Natural killer cell (primary cell): ENCODE results near the gene BMP6. TPM values are rescaled to one million over a fixed set of nuclear protein-coding genes. Genes with fewer than 3 reads are reported as not detected.

ENCODE experiments used
- ATAC-seq, 3 donors: fragments of 150-1000 bp in 2 of 3; fragments of 200-7000 bp in 1 of 3; cut with Tn5 transposase; 1 replicate in 1 of 3; 2 replicates in 2 of 3; pipeline ENCODE4 v1.10.0; 2021; ENCODE audit warnings: mild to moderate bottlenecking in 2 of 3, moderate library complexity in 2 of 3
- DNase-seq, 2 donors: peaks; one replicate each; pipeline versions ENCODE4 v3.0.0 to v3.0.0-alpha.2; 2013 to 2021; ENCODE audit warnings: mixed read lengths in 1 of 2
- H3K27ac ChIP-seq: one replicate; pipeline ENCODE4 v1.5.1; 2013; ENCODE audit warnings: mild to moderate bottlenecking, low read length
- H3K27me3 ChIP-seq: one replicate; pipeline ENCODE4 v1.6.1; 2013; ENCODE audit warnings: low read length; ENCODE audit not compliant: control insufficient read depth, insufficient read depth
- H3K36me3 ChIP-seq: one replicate; pipeline ENCODE4 v1.6.1; 2013; ENCODE audit warnings: low read length; ENCODE audit not compliant: control insufficient read depth, insufficient read depth
- H3K4me1 ChIP-seq: one replicate; pipeline ENCODE4 v1.6.1; 2013; ENCODE audit warnings: low read length; ENCODE audit not compliant: control insufficient read depth, insufficient read depth
- H3K4me3 ChIP-seq: one replicate; pipeline ENCODE4 v1.5.1; 2013; ENCODE audit warnings: low read length
- H3K9me3 ChIP-seq: one replicate; pipeline ENCODE4 v1.6.1; 2013; ENCODE audit warnings: low read length; ENCODE audit not compliant: control insufficient read depth, insufficient read depth
- H3K27ac Mint-ChIP-seq, 2 donors: one replicate each; pipeline ENCODE4 v1.8.0; 2022; ENCODE audit warnings: mild to moderate bottlenecking in 2 of 2, mixed read lengths in 2 of 2, moderate library complexity in 1 of 2
- H3K27me3 Mint-ChIP-seq, 2 donors: one replicate each; pipeline ENCODE4 v1.8.0; 2022; ENCODE audit warnings: low read depth in 2 of 2, mixed read lengths in 2 of 2
- H3K36me3 Mint-ChIP-seq: one replicate; pipeline ENCODE4 v1.8.0; 2022; ENCODE audit warnings: mixed read lengths
- H3K4me1 Mint-ChIP-seq, 2 donors: one replicate each; pipeline ENCODE4 v1.8.0; 2022; ENCODE audit warnings: mixed read lengths in 2 of 2
- H3K4me3 Mint-ChIP-seq: one replicate; pipeline ENCODE4 v1.8.0; 2022; ENCODE audit warnings: mild to moderate bottlenecking, moderate library complexity, mixed read lengths
- H3K9me3 Mint-ChIP-seq, 2 donors: one replicate each; pipeline ENCODE4 v1.8.0; 2022; ENCODE audit warnings: mixed read lengths in 2 of 2
- WGBS: methylation state at CpG from one replicate; pipeline ENCODE4 v1.1.7; 2013; ENCODE audit warnings: missing lambda C conversion rate; ENCODE audit not compliant: insufficient coverage; 5-methylcytosine and 5-hydroxymethylcytosine counted together
- intact Hi-C: fragments of 100-400 bp; cut with micrococcal nuclease; formaldehyde crosslinking; loops from one replicate; pipeline ENCODE4 v1.14.2; 2022
- total RNA-seq, 4 donors: library from RNA; stranded (reverse); fragments of 120-200 nt in 1 of 4; gene quantifications; one replicate each; pipeline versions ENCODE4 v1.2.3 to v1.2.4, GENCODE V29; 2013 to 2022
- TF ChIP-seq, protein P1 (sequence below): fragments of 200-600 bp; IDR thresholded peaks from one replicate; pipeline ENCODE4 v1.8.0; 2022; ENCODE audit warnings: antibody characterized with exemption

BMP6 gene
- total RNA-seq, 3 donors from 2014 or later (not counting 1 experiment from before 2014, with no cell fraction given): 0.25 to 2.6 (median 0.73) TPM

- intact Hi-C loops: no loop called here
- TF ChIP-seq, protein P1, sequence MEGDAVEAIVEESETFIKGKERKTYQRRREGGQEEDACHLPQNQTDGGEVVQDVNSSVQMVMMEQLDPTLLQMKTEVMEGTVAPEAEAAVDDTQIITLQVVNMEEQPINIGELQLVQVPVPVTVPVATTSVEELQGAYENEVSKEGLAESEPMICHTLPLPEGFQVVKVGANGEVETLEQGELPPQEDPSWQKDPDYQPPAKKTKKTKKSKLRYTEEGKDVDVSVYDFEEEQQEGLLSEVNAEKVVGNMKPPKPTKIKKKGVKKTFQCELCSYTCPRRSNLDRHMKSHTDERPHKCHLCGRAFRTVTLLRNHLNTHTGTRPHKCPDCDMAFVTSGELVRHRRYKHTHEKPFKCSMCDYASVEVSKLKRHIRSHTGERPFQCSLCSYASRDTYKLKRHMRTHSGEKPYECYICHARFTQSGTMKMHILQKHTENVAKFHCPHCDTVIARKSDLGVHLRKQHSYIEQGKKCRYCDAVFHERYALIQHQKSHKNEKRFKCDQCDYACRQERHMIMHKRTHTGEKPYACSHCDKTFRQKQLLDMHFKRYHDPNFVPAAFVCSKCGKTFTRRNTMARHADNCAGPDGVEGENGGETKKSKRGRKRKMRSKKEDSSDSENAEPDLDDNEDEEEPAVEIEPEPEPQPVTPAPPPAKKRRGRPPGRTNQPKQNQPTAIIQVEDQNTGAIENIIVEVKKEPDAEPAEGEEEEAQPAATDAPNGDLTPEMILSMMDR: no peak
Measured at GRCh38 chr6:7737106-7737505, 11.2 kb downstream of the BMP6 start.

DNA sequence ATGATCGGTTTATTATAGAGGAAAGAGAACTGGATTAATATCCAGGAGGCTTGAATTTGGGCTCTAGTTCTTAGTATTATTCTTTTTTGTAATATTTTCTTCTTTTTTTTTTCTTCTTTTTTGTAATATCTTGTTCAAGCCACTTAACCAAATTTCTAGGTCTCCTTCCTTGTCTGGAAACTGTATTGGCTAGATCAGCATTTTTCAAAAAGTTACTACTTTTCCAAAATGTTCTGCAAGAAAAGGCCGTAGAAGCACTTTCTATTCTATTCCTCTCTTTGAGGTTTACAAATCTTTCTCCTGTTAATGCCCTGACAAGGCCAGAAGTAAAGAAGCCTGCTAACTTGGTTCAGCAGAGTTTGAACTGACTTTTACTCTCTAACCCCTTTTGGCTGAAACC lies 12.0 kb downstream of the BMP6 start:
- ATAC-seq (no peak), DNase-seq (no peak)
- Histone ChIP-seq H3K9me3 (no peaks in the 10 kb centered on the region), H3K4me1 (no peaks in the 10 kb centered on the region), H3K36me3 (no peaks in the 10 kb centered on the region), H3K4me3 (no peak overlapping the region), H3K27ac (no peak overlapping the region), H3K27me3 (no peaks in the 10 kb centered on the region)
- TF ChIP-seq, protein P1: no peak
- Mint-ChIP-seq H3K9me3 (no peaks in the 10 kb centered on the region), H3K36me3 (no peaks in the 10 kb centered on the region), H3K4me3 (no peak overlapping the region), H3K27ac (no peak overlapping the region), H3K27me3 (peaks cover 12 to 63% of the 10 kb centered on the region in 2 donors), H3K4me1 (no peaks in the 10 kb centered on the region)
- WGBS: 77% methylated on average over 1 of the region's 2 CpGs
- intact Hi-C loops: no loop called here

More at GRCh38 chr6:7737106-7737505, 11.2 kb downstream of the BMP6 start:
- Mint-ChIP-seq H3K4me1 (no peaks in the 10 kb centered on the region), H3K36me3 (no peaks in the 10 kb centered on the region), H3K9me3 (no peaks in the 10 kb centered on the region), H3K27me3 (peaks cover 12 to 68% of the 10 kb centered on the region in 2 donors), H3K27ac (no peak overlapping the region), H3K4me3 (no peak overlapping the region)
- Histone ChIP-seq H3K36me3 (no peaks in the 10 kb centered on the region), H3K27me3 (peaks cover 3% of the 10 kb centered on the region), H3K27ac (no peak overlapping the region), H3K4me1 (no peaks in the 10 kb centered on the region), H3K4me3 (no peak overlapping the region), H3K9me3 (no peaks in the 10 kb centered on the region)
- WGBS: 93% methylated on average over 3 of the region's 3 CpGs
- DNase-seq: no peak
- ATAC-seq: no peak

GRCh38 chr6:7742223-7742785 lies 16.4 kb downstream of the BMP6 start:
- TF ChIP-seq, protein P1: no peak
- intact Hi-C loops: no loop called here
- Mint-ChIP-seq H3K27ac (no peak overlapping the region), H3K4me3 (no peak overlapping the region), H3K4me1 (no peaks in the 10 kb centered on the region), H3K27me3 (peaks cover 14 to 33% of the 10 kb centered on the region in 2 donors), H3K9me3 (no peaks in the 10 kb centered on the region), H3K36me3 (no peaks in the 10 kb centered on the region)
- H3K27me3 ChIP-seq: no peaks in the 10 kb centered on the region
- WGBS: 87% methylated on average over 10 of the region's 10 CpGs
- H3K36me3 ChIP-seq: no peaks in the 10 kb centered on the region
- DNase-seq (no peak), ATAC-seq (no peak)
- no peaks in the 10 kb centered on the region for H3K9me3 ChIP-seq
- H3K27ac ChIP-seq: no peak overlapping the region
- no peak overlapping the region for H3K4me3 ChIP-seq
- H3K4me1 ChIP-seq: no peaks in the 10 kb centered on the region

- H3K9me3 ChIP-seq: no peaks in the 10 kb centered on the region
- H3K27me3 ChIP-seq: no peaks in the 10 kb centered on the region
- H3K4me3 ChIP-seq: no peak overlapping the region
- H3K36me3 ChIP-seq: no peaks in the 10 kb centered on the region
- intact Hi-C loops: no loop called here
- DNase-seq: no peak
- TF ChIP-seq, protein P1: no peak
- Mint-ChIP-seq H3K36me3 (no peaks in the 10 kb centered on the region), H3K27ac (no peak overlapping the region), H3K4me1 (no peaks in the 10 kb centered on the region), H3K4me3 (no peak overlapping the region), H3K27me3 (peaks cover 7 to 25% of the 10 kb centered on the region in 2 donors), H3K9me3 (peaks cover 0 to 2% of the 10 kb centered on the region in 2 donors)
- ATAC-seq: no peak
- no peak overlapping the region for H3K27ac ChIP-seq
- H3K4me1 ChIP-seq: no peaks in the 10 kb centered on the region
- WGBS: 94% methylated on average over 10 of the region's 10 CpGs
Measured at GRCh38 chr6:7745942-7746341, 20.0 kb downstream of the BMP6 start.
